Neural progenitor cell (in vitro differentiated cells): ENCODE data around the gene SLC38A8. TPM values are rescaled to one million over a fixed set of nuclear protein-coding genes. Genes with fewer than 3 reads are reported as not detected.

Experiments
- DNase-seq: peaks from one replicate; pipeline ENCODE4 v3.0.0-alpha.2; 2016; ENCODE audit warnings: low spot score
- H2AFZ ChIP-seq: fragments of 200-600 bp; sonication (generic); replicated peaks from 2 replicates; pipeline ENCODE4 v1.6.1; 2016; ENCODE audit warnings: antibody characterized with exemption
- H3F3A ChIP-seq: fragments of 200-600 bp; sonication (generic); 2 replicates; pipeline ENCODE4 v1.6.1; 2016; ENCODE audit warnings: antibody characterized with exemption, low read depth
- H3K27ac ChIP-seq: fragments of 200-600 bp; sonication (generic); 2 replicates; pipeline ENCODE4 v1.5.1; 2016; ENCODE audit warnings: mild to moderate bottlenecking
- H3K27me3 ChIP-seq: fragments of 200-600 bp; sonication (generic); 2 replicates; pipeline ENCODE4 v1.6.1; 2016; ENCODE audit warnings: mild to moderate bottlenecking, moderate library complexity
- H3K36me3 ChIP-seq: fragments of 200-600 bp; sonication (generic); 2 replicates; pipeline ENCODE4 v1.5.1; 2016
- H3K4me1 ChIP-seq: fragments of 200-600 bp; sonication (generic); 2 replicates; pipeline ENCODE4 v1.6.1; 2016; ENCODE audit warnings: mixed run types
- H3K4me2 ChIP-seq: fragments of 200-600 bp; sonication (generic); 2 replicates; pipeline ENCODE4 v1.6.1; 2016
- H3K4me3 ChIP-seq: fragments of 200-600 bp; sonication (generic); 2 replicates; pipeline ENCODE4 v1.5.1; 2016
- H3K79me2 ChIP-seq: fragments of 200-600 bp; sonication (generic); 2 replicates; pipeline ENCODE4 v1.6.1; 2016; ENCODE audit warnings: low read depth
- H3K9ac ChIP-seq: fragments of 200-600 bp; sonication (generic); 2 replicates; pipeline ENCODE4 v1.6.1; 2016
- H3K9me3 ChIP-seq: fragments of 200-600 bp; sonication (generic); 2 replicates; pipeline ENCODE4 v1.5.1; 2016; ENCODE audit warnings: low read depth
- H4K20me1 ChIP-seq: fragments of 200-600 bp; sonication (generic); 2 replicates; pipeline ENCODE4 v1.6.1; 2016; ENCODE audit warnings: low read depth
- H3K27ac Mint-ChIP-seq: 3 replicates; pipeline ENCODE4 v1.8.0; 2021; ENCODE audit warnings: mixed read lengths
- H3K27me3 Mint-ChIP-seq: 2 replicates; pipeline ENCODE4 v1.8.0; 2022; ENCODE audit warnings: low read depth, mild to moderate bottlenecking, inconsistent platforms, moderate library complexity, mixed read lengths; ENCODE audit not compliant: insufficient read depth
- H3K36me3 Mint-ChIP-seq: 3 replicates; pipeline ENCODE4 v1.8.0; 2021; ENCODE audit warnings: mixed read lengths
- H3K4me1 Mint-ChIP-seq: 3 replicates; pipeline ENCODE4 v1.8.0; 2021; ENCODE audit warnings: mixed read lengths
- H3K4me3 Mint-ChIP-seq: 3 replicates; pipeline ENCODE4 v1.8.0; 2021; ENCODE audit warnings: mild to moderate bottlenecking, moderate library complexity, mixed read lengths
- H3K9me3 Mint-ChIP-seq: 3 replicates; pipeline ENCODE4 v1.8.0; 2020; ENCODE audit warnings: mixed read lengths
- CTCF ChIP-seq: fragments of 200-600 bp; sonication (generic); IDR thresholded peaks from 2 replicates; pipeline ENCODE4 v1.5.1; 2017; ENCODE audit warnings: antibody characterized with exemption, mild to moderate bottlenecking
- EZH2 ChIP-seq: fragments of 200-600 bp; sonication (generic); IDR thresholded peaks from 2 replicates; pipeline ENCODE4 v1.6.1; 2017; ENCODE audit warnings: antibody characterized with exemption, mild to moderate bottlenecking, moderate library complexity
- EZH2phosphoT487 ChIP-seq: fragments of 200-600 bp; sonication (generic); IDR thresholded peaks from 2 replicates; pipeline ENCODE4 v1.6.1; 2017; ENCODE audit warnings: antibody characterized with exemption
- total RNA-seq: library from RNA; depleted of rRNA; stranded (reverse); fragments of >200 nt; gene quantifications from 2 replicates; pipeline ENCODE4 v1.2.3, GENCODE V29; 2015; ENCODE audit warnings: low replicate concordance

Gene SLC38A8
- total RNA-seq, 1 donor from 2014 or later, result not detected

- H3K79me2 ChIP-seq, result peaks cover 7% of the 10 kb centered on the region
- no peak for TF ChIP-seq EZH2phosphoT487
- TF ChIP-seq EZH2, result no peak
- Mint-ChIP-seq H3K36me3 (peaks cover 30% of the 10 kb centered on the region), H3K4me1 (no peaks in the 10 kb centered on the region), H3K4me3 (no peak overlapping the region), H3K9me3 (no peaks in the 10 kb centered on the region), H3K27ac (no peak overlapping the region), H3K27me3 (no peaks in the 10 kb centered on the region)
- no peak overlapping the region for H3K4me3 ChIP-seq
- H3K4me2 ChIP-seq, result no peak overlapping the region
- H3K9me3 ChIP-seq, result no peaks in the 10 kb centered on the region
- no peaks in the 10 kb centered on the region for H3K4me1 ChIP-seq
- no peak overlapping the region for H3K27ac ChIP-seq
- H3K36me3 ChIP-seq, result no peaks in the 10 kb centered on the region
- no peaks in the 10 kb centered on the region for H4K20me1 ChIP-seq
- no peak overlapping the region for H2AFZ ChIP-seq
- no peak overlapping the region for H3K9ac ChIP-seq
- H3F3A ChIP-seq, result peaks cover 7% of the 10 kb centered on the region
- H3K27me3 ChIP-seq, result no peaks in the 10 kb centered on the region
- no peak for DNase-seq
Observed at GRCh38 chr16:84081446-84081989, 38.9 kb upstream of the SLC38A8 start.

- Mint-ChIP-seq H3K9me3 (no peaks in the 10 kb centered on the region), H3K4me3 (no peak overlapping the region), H3K27ac (no peak overlapping the region), H3K27me3 (no peaks in the 10 kb centered on the region), H3K4me1 (no peaks in the 10 kb centered on the region), H3K36me3 (peaks cover 28% of the 10 kb centered on the region)
- TF ChIP-seq CTCF, result no peak
- no peak for TF ChIP-seq EZH2phosphoT487
- no peak for TF ChIP-seq EZH2
- H4K20me1 ChIP-seq, result no peaks in the 10 kb centered on the region
- no peaks in the 10 kb centered on the region for H3K4me1 ChIP-seq
- H3K9me3 ChIP-seq, result no peaks in the 10 kb centered on the region
- no peak overlapping the region for H3K27ac ChIP-seq
- H2AFZ ChIP-seq, result no peak overlapping the region
- peaks cover 3% of the 10 kb centered on the region for H3F3A ChIP-seq
- no peaks in the 10 kb centered on the region for H3K36me3 ChIP-seq
- H3K4me3 ChIP-seq, result no peak overlapping the region
- H3K9ac ChIP-seq, result no peak overlapping the region
- no peak for DNase-seq
- H3K79me2 ChIP-seq, result peaks cover 11% of the 10 kb centered on the region
- H3K27me3 ChIP-seq, result no peaks in the 10 kb centered on the region
- H3K4me2 ChIP-seq, result no peak overlapping the region
Observed at GRCh38 chr16:84080813-84081212, 38.2 kb upstream of the SLC38A8 start.

- H3K27ac Mint-ChIP-seq, result no peak overlapping the region
- H4K20me1 ChIP-seq, result no peaks in the 10 kb centered on the region
Observed at GRCh38 chr16:84080378-84080777, 37.8 kb upstream of the SLC38A8 start.

GRCh38 chr16:84079664-84080063 lies 37.1 kb upstream of the SLC38A8 start:
- H3K36me3 ChIP-seq, result no peaks in the 10 kb centered on the region
- no peaks in the 10 kb centered on the region for H3K4me1 Mint-ChIP-seq
- H3K9me3 Mint-ChIP-seq, result no peaks in the 10 kb centered on the region
- no peak overlapping the region for H2AFZ ChIP-seq
- no peak overlapping the region for H3K9ac ChIP-seq
- H3K9me3 ChIP-seq, result no peaks in the 10 kb centered on the region
- H3K27me3 ChIP-seq, result no peaks in the 10 kb centered on the region
- no peaks in the 10 kb centered on the region for H3F3A ChIP-seq
- H3K27ac ChIP-seq, result no peak overlapping the region
- no peaks in the 10 kb centered on the region for H4K20me1 ChIP-seq
- H3K36me3 Mint-ChIP-seq, result peaks cover 28% of the 10 kb centered on the region
- no peaks in the 10 kb centered on the region for H3K27me3 Mint-ChIP-seq
- H3K79me2 ChIP-seq, result peaks cover 11% of the 10 kb centered on the region
- no peaks in the 10 kb centered on the region for H3K4me1 ChIP-seq
- H3K27ac Mint-ChIP-seq, result no peak overlapping the region
- no peak overlapping the region for H3K4me3 ChIP-seq
- no peak overlapping the region for H3K4me3 Mint-ChIP-seq
- H3K4me2 ChIP-seq, result no peak overlapping the region
- DNase-seq, result no peak
- TF ChIP-seq CTCF (no peak), EZH2 (no peak), EZH2phosphoT487 (no peak)

More at GRCh38 chr16:84080378-84080777, 37.8 kb upstream of the SLC38A8 start:
- no peak overlapping the region for H2AFZ ChIP-seq
- no peaks in the 10 kb centered on the region for H3K36me3 ChIP-seq
- Mint-ChIP-seq H3K4me3 (no peak overlapping the region), H3K9me3 (no peaks in the 10 kb centered on the region), H3K36me3 (peaks cover 28% of the 10 kb centered on the region), H3K27me3 (no peaks in the 10 kb centered on the region), H3K4me1 (no peaks in the 10 kb centered on the region)
- H3K4me2 ChIP-seq, result no peak overlapping the region
- TF ChIP-seq EZH2, result no peak
- DNase-seq, result no peak
- H3F3A ChIP-seq, result no peaks in the 10 kb centered on the region
- no peaks in the 10 kb centered on the region for H3K4me1 ChIP-seq
- H3K27me3 ChIP-seq, result no peaks in the 10 kb centered on the region
- H3K79me2 ChIP-seq, result peaks cover 11% of the 10 kb centered on the region
- no peak overlapping the region for H3K27ac ChIP-seq
- H3K9ac ChIP-seq, result no peak overlapping the region
- H3K9me3 ChIP-seq, result no peaks in the 10 kb centered on the region
- no peak overlapping the region for H3K4me3 ChIP-seq
